H1 (cell line): ENCODE measurements around the gene TMA7. TPM values are rescaled to one million over a fixed set of nuclear protein-coding genes. Genes with fewer than 3 reads are reported as not detected.

Source experiments
- CHD2 ChIP-seq: IDR thresholded peaks from 2 replicates; pipeline ENCODE4 v1.6.1; 2012; ENCODE audit warnings: low read length, improper control_type of control experiment
- CTCF ChIP-seq, 3 experiments: IDR thresholded peaks; 1 replicate in 2 of 3; 2 replicates in 1 of 3; pipeline versions ENCODE4 v1.5.1 to v1.6.1; 2011; ENCODE audit warnings: low read length in 3 of 3, mild to moderate bottlenecking in 3 of 3, inconsistent platforms in 2 of 3, low read depth in 1 of 3, moderate library complexity in 1 of 3; ENCODE audit not compliant: insufficient read depth in 1 of 3; ENCODE audit errors: control extremely low read depth in 1 of 3
- HDAC2 ChIP-seq, 2 experiments: fragments of 300-600 bp in 1 of 2; sonication (generic) in 1 of 2; IDR thresholded peaks; 2 replicates each; pipeline ENCODE4 v1.6.1; 2011 to 2012; ENCODE audit warnings: low read depth in 2 of 2, low read length in 2 of 2, mild to moderate bottlenecking in 2 of 2, moderate library complexity in 2 of 2, borderline replicate concordance in 1 of 2, inconsistent platforms in 1 of 2
- RXRA ChIP-seq: IDR thresholded peaks from 2 replicates; pipeline ENCODE4 v1.6.1; 2011; ENCODE audit warnings: low read depth, mild to moderate bottlenecking, low read length, moderate library complexity; ENCODE audit not compliant: insufficient read depth
- polyA plus RNA-seq, 7 experiments: library from polyadenylated mRNA; depleted of rRNA in 3 of 7; stranded (reverse) in 5 of 7; unstranded in 2 of 7; fragments of >200 nt in 5 of 7; fragments of 200-250 nt in 2 of 7; gene quantifications; 1 replicate in 5 of 7; 2 replicates in 1 of 7; 4 replicates in 1 of 7; pipeline versions ENCODE4 v1.2.1 to v1.2.3, GENCODE V29; 2011 to 2013; ENCODE audit warnings: missing spikeins in 2 of 7, mixed read lengths in 2 of 7
- total RNA-seq: library from RNA; stranded (reverse); fragmentation: NEBNext Ultra II Directional; extraction: Animal tissue kit (Norgen Biotek cat#: 25700); gene quantifications from 2 replicates; pipeline ENCODE4 v1.2.1, GENCODE V29; 2021

The TMA7 gene
- total and polyA plus RNA-seq, 2 of the 8 experiments (the other 6 are each of a cell fraction or from before 2014, with no cell fraction given), result 138 to 305 TPM

- no peak for TF ChIP-seq RXRA
- no peak for TF ChIP-seq CHD2
- no peak for TF ChIP-seq HDAC2 (IDR thresholded peaks at IDR 0.05; ENCODE audit: borderline replicate concordance in 1 of 2, low read depth in 2 of 2, low read length in 2 of 2)
- TF ChIP-seq CTCF (IDR thresholded peaks at IDR 0.05; ENCODE audit: control extremely low read depth in 1 of 3, insufficient read depth in 1 of 3, low read depth in 1 of 3, low read length in 3 of 3), result no peak
Measured at GRCh38 chr3:48451270-48451669, 11.2 kb downstream of the TMA7 start (continued).
